PC-3 (cell line): Measurements from ENCODE around the gene NDUFA11. TPM values are rescaled to one million over a fixed set of nuclear protein-coding genes. Genes with fewer than 3 reads are reported as not detected.

Source experiments
- ATAC-seq: fragments of 200-7000 bp; cut with Tn5 transposase; 2 replicates; pipeline ENCODE4 v1.9.1; 2020; ENCODE audit warnings: mild to moderate bottlenecking, moderate library complexity
- BruUV-seq: library from RNA; stranded (reverse); fragments of 400-500 nt; replicated peaks from 2 replicates; lab custom pipeline; 2021; lab: Mats Ljungman, UMichigan
- CTCF ChIA-PET: fragments of 300-600 bp; sonication (Branson Sonifier 250); formaldehyde crosslinking; loops from one replicate; lab custom pipeline; 2022; ENCODE audit warnings: antibody characterized with exemption; lab: Charles Lee
- POLR2A ChIA-PET: fragments of 300-600 bp; sonication (Branson Sonifier 250); formaldehyde crosslinking; loops from one replicate; lab custom pipeline; 2022; ENCODE audit warnings: antibody characterized with exemption; ENCODE audit not compliant: unreplicated experiment; lab: Charles Lee
- DNase-seq: peaks from one replicate; pipeline ENCODE4 v3.0.0-alpha.2; 2015
- H2AFZ ChIP-seq: fragments of 300-600 bp; sonication (generic); 2 replicates; pipeline ENCODE4 v1.6.0; 2016; ENCODE audit warnings: antibody characterized with exemption, low read length
- H3F3A ChIP-seq: fragments of 300-600 bp; sonication (generic); one replicate; pipeline ENCODE4 v1.6.0; 2017; ENCODE audit warnings: antibody characterized with exemption, low read length, control low read depth, mild to moderate bottlenecking; ENCODE audit not compliant: unreplicated experiment
- H3K27ac ChIP-seq: fragments of 300-600 bp; sonication (generic); 2 replicates; pipeline ENCODE4 v1.5.1; 2016; ENCODE audit warnings: mild to moderate bottlenecking, low read length
- H3K27me3 ChIP-seq: fragments of 300-600 bp; sonication (generic); 2 replicates; pipeline ENCODE4 v1.6.1; 2016; ENCODE audit warnings: low read length, mixed read lengths
- H3K36me3 ChIP-seq: fragments of 300-600 bp; sonication (generic); 2 replicates; pipeline ENCODE4 v1.6.1; 2016; ENCODE audit warnings: low read depth, mixed run types, low read length, mixed read lengths
- H3K4me1 ChIP-seq: fragments of 300-600 bp; sonication (generic); 2 replicates; pipeline ENCODE4 v1.5.1; 2016; ENCODE audit warnings: low read length; ENCODE audit not compliant: insufficient read depth
- H3K4me2 ChIP-seq: fragments of 300-600 bp; sonication (generic); 2 replicates; pipeline ENCODE4 v1.6.0; 2016; ENCODE audit warnings: low read length
- H3K4me3 ChIP-seq: fragments of 300-600 bp; sonication (generic); 2 replicates; pipeline ENCODE4 v1.5.1; 2016; ENCODE audit warnings: mild to moderate bottlenecking, low read length, mixed read lengths
- H3K79me2 ChIP-seq: fragments of 300-600 bp; sonication (generic); 2 replicates; pipeline ENCODE4 v1.6.1; 2017; ENCODE audit warnings: low read length, mixed read lengths
- H3K9ac ChIP-seq: fragments of 300-600 bp; sonication (generic); 2 replicates; pipeline ENCODE4 v1.6.0; 2016; ENCODE audit warnings: mild to moderate bottlenecking, low read length
- H3K9me2 ChIP-seq: fragments of 300-600 bp; sonication (generic); replicated peaks from 2 replicates; pipeline ENCODE4 v1.6.1; 2016; ENCODE audit warnings: mixed run types, low read length, mixed read lengths
- H3K9me3 ChIP-seq: fragments of 300-600 bp; sonication (generic); 2 replicates; pipeline ENCODE4 v1.6.1; 2016; ENCODE audit warnings: low read length, mixed read lengths
- H4K20me1 ChIP-seq: fragments of 300-600 bp; sonication (generic); 2 replicates; pipeline ENCODE4 v1.6.1; 2016; ENCODE audit warnings: low read length, mixed read lengths
- EZH2 ChIP-seq: fragments of 300-600 bp; sonication (generic); IDR thresholded peaks from one replicate; pipeline ENCODE4 v1.6.1; 2017; ENCODE audit warnings: antibody characterized with exemption, mild to moderate bottlenecking, low read length; ENCODE audit not compliant: unreplicated experiment
- EZH2phosphoT487 ChIP-seq: fragments of 300-600 bp; sonication (generic); IDR thresholded peaks from 2 replicates; pipeline ENCODE4 v1.6.1; 2018; ENCODE audit warnings: mild to moderate bottlenecking, antibody characterized with exemption, low read length, borderline replicate concordance
- intact Hi-C: fragments of 100-400 bp; cut with micrococcal nuclease; formaldehyde crosslinking; loops from 2 replicates; pipeline ENCODE4 v1.9.0; 2023
- total RNA-seq: library from RNA; depleted of rRNA; stranded (reverse); fragments of >200 nt; gene quantifications from 2 replicates; pipeline ENCODE4 v1.2.3, GENCODE V29; 2014
- TF ChIP-seq, protein P1 (sequence below): fragments of 300-600 bp; sonication (generic); conservative IDR thresholded peaks from 2 replicates; pipeline ENCODE4 v1.5.1; 2017; ENCODE audit warnings: antibody characterized with exemption, low read depth, mild to moderate bottlenecking, low read length

Gene NDUFA11
- total RNA-seq, 1 experiment from 2014 or later: 669 TPM

GRCh38 chr19:5892772-5893275, 10.8 kb downstream of the NDUFA11 start:
- H3K27ac ChIP-seq: no peak overlapping the region
- DNase-seq (no peak), ATAC-seq (peak; percentile 3)
- peaks cover 6% of the 10 kb centered on the region; the same call in 1 of the 2 replicates for H4K20me1 ChIP-seq
- H3K9me2 ChIP-seq: no peaks in the 10 kb centered on the region
- TSS peak; percentile 4 for BruUV-seq
- H3K9me3 ChIP-seq: no peaks in the 10 kb centered on the region
- H3K79me2 ChIP-seq: peaks cover 5% of the 10 kb centered on the region
- POLR2A ChIA-PET: no interaction called here
- H3K27me3 ChIP-seq: 0 out of 2 replicates have a peak, but pooled peaks cover 4% of the 10 kb centered on the region
- intact Hi-C loops: loop anchor here (1.0 to 5.0 kb wide), 3 partner anchors 71 to 120 kb away; partner anchors contain the start of gene NRTN
- no peak overlapping the region for H3K4me2 ChIP-seq
- no peak overlapping the region for H3K9ac ChIP-seq
- H2AFZ ChIP-seq: no peak overlapping the region
- no peak overlapping the region for H3K4me3 ChIP-seq
- no peaks in the 10 kb centered on the region for H3F3A ChIP-seq
- no peaks in the 10 kb centered on the region for H3K4me1 ChIP-seq
- no peak for TF ChIP-seq EZH2phosphoT487
- TF ChIP-seq, protein P1, sequence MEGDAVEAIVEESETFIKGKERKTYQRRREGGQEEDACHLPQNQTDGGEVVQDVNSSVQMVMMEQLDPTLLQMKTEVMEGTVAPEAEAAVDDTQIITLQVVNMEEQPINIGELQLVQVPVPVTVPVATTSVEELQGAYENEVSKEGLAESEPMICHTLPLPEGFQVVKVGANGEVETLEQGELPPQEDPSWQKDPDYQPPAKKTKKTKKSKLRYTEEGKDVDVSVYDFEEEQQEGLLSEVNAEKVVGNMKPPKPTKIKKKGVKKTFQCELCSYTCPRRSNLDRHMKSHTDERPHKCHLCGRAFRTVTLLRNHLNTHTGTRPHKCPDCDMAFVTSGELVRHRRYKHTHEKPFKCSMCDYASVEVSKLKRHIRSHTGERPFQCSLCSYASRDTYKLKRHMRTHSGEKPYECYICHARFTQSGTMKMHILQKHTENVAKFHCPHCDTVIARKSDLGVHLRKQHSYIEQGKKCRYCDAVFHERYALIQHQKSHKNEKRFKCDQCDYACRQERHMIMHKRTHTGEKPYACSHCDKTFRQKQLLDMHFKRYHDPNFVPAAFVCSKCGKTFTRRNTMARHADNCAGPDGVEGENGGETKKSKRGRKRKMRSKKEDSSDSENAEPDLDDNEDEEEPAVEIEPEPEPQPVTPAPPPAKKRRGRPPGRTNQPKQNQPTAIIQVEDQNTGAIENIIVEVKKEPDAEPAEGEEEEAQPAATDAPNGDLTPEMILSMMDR: peak; percentile 16; the same call in 1 of the 2 replicates
- CTCF ChIA-PET: no interaction called here
- H3K36me3 ChIP-seq: peaks cover 6% of the 10 kb centered on the region; the same call in 1 of the 2 replicates

DNA sequence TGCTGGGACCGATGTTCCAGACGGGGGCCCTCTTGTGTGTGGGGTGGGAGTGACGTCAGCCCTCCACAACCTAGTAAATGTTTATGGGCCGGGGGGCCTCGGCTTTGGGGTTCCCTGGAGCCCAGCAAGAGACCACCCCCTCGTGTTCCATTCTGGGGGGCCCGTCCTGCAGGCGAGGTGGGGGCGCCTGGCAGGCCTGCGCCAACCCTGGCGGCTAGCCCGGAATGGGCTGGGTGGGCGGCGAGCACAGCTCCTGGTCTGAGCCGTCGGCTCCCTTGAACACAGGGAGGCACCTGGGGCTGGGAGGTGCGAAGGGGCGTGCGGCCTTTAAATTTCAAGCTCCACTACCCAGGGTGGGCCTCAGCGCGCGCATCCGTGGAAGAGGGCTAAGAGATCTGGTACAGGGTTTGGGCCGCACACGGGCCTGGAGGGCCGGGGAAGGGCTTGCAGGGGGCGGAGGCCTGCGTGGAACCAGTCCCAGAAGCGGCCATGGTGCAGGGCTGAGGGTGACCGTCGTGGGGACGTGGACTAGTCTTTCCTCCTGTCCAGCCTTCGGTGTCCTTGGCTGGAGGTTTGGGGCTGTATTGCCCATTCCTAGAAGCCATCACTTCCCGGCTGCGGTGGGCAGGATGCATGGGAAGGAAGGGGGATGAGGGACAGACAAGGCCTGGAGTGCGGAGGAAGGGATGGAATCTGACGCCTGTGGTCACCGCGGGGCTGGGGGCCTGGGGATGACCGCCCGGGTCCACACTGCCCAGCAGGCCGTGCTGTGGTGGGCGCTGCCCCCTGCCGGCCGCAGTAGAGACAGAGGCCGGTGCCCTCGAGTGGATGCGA, 11.4 kb downstream of the NDUFA11 start:
- no peaks in the 10 kb centered on the region for H3F3A ChIP-seq
- BruUV-seq: no TSS peak
- H3K4me1 ChIP-seq: no peaks in the 10 kb centered on the region
- H3K27ac ChIP-seq: no peak overlapping the region
- no peaks in the 10 kb centered on the region for H4K20me1 ChIP-seq
- ChIA-PET CTCF (interaction anchor here (0.6 to 2.9 kb wide), 2 partner anchors 71 to 88 kb away, joined by 5 to 23 read pairs; partner anchors contain the start of gene NRTN), POLR2A (no interaction called here)
- DNase-seq (peak; percentile 60), ATAC-seq (peak; percentile 76)
- H3K9ac ChIP-seq: no peak overlapping the region
- H3K4me2 ChIP-seq: no peak overlapping the region
- TF ChIP-seq EZH2: no peak
- no peak for TF ChIP-seq EZH2phosphoT487
- TF ChIP-seq, protein P1: peak; percentile 96
- H3K4me3 ChIP-seq: no peak overlapping the region
- H3K79me2 ChIP-seq: no peaks in the 10 kb centered on the region
- no peak overlapping the region for H2AFZ ChIP-seq
- peaks cover 6% of the 10 kb centered on the region; the same call in 1 of the 2 replicates for H3K36me3 ChIP-seq
- 0 out of 2 replicates have a peak, but pooled peaks cover 4% of the 10 kb centered on the region for H3K27me3 ChIP-seq
- intact Hi-C loops: loop anchor here (1.0 to 5.0 kb wide), 3 partner anchors 70 to 119 kb away; partner anchors contain the start of gene NRTN
- H3K9me2 ChIP-seq: no peaks in the 10 kb centered on the region
- H3K9me3 ChIP-seq: no peaks in the 10 kb centered on the region
